GM12892 (cell line): ENCODE data around the gene OXER1.

ENCODE experiments used
- POLR2A ChIP-seq: IDR thresholded peaks from 2 replicates; pipeline ENCODE4 v1.6.1; 2011; ENCODE audit warnings: low read depth, low read length, control low read depth
- POLR2AphosphoS5 ChIP-seq: IDR thresholded peaks from 2 replicates; pipeline ENCODE4 v1.6.1; 2011; ENCODE audit warnings: low read depth, low read length, control low read depth
- TAF1 ChIP-seq: IDR thresholded peaks from 2 replicates; pipeline ENCODE4 v1.6.1; 2011; ENCODE audit warnings: low read depth, mild to moderate bottlenecking, control low read depth, low read length, borderline replicate concordance

- TF ChIP-seq POLR2AphosphoS5: no peak
- no peak for TF ChIP-seq POLR2A
- TF ChIP-seq TAF1: no peak
These were observed 41.0 kb upstream of the OXER1 start for GRCh38 chr2:42804891-42805290.
